ENCODE data around the gene VAPA. TPM values are rescaled to one million over a fixed set of nuclear protein-coding genes. Genes with fewer than 3 reads are reported as not detected.
A peak's percentile ranks its signal among the peaks of the same experiment; 100 is the strongest.
"Not testable (repeated sequence)": the region's sequence is repeated elsewhere in the genome, so short reads cannot be mapped to it uniquely, and the experiment has no call there.

Gene VAPA
- total RNA-seq, 2 experiments from 2014 or later = 125 to 129 TPM

- Mint-ChIP-seq H3K4me1 (peaks cover 22% of the 10 kb centered on the region), H3K27me3 (peaks cover 16% of the 10 kb centered on the region)
- H3K9me3 Mint-ChIP-seq; H3K36me3 Mint-ChIP-seq; H3K27ac Mint-ChIP-seq; H3K4me3 Mint-ChIP-seq; DNase-seq; ATAC-seq (ENCODE audit: low read depth): not testable (repeated sequence)
- POLR2A ChIA-PET = interaction anchor here (0.7 kb wide), 1 partner anchor 206 kb away, joined by 5 read pairs; no protein-coding TSS in a partner anchor
Observed at GRCh38 chr18:9912285-9912684, 1.5 kb upstream of the VAPA start.

GRCh38 chr18:9913151-9913525, 678 bp upstream of the VAPA start:
- POLR2A ChIA-PET = interaction anchor here (1.0 to 2.2 kb wide), 9 partner anchors 9 to 776 kb away, joined by 3 to 12 read pairs (median 3); partner anchors contain the start of gene ANKRD12
- H3K9me3 Mint-ChIP-seq = no peaks in the 10 kb centered on the region

GRCh38 chr18:9914334-9914583, 443 bp downstream of the VAPA start:
- H3K36me3 Mint-ChIP-seq = no peaks in the 10 kb centered on the region

More at GRCh38 chr18:9913151-9913525, 678 bp upstream of the VAPA start:
- no peak for ATAC-seq (ENCODE audit: low read depth)
- Mint-ChIP-seq H3K4me1 (peaks cover 22% of the 10 kb centered on the region), H3K4me3 (peak overlapping the region; percentile 91), H3K27ac (peak overlapping the region; percentile 91), H3K36me3 (no peaks in the 10 kb centered on the region), H3K27me3 (peaks cover 16% of the 10 kb centered on the region)
- no peak for DNase-seq

GRCh38 chr18:9914584-9915290, 921 bp downstream of the VAPA start:
- no peaks in the 10 kb centered on the region for H3K36me3 Mint-ChIP-seq
- H3K9me3 Mint-ChIP-seq = no peaks in the 10 kb centered on the region
- H3K27ac Mint-ChIP-seq = peak overlapping the region; percentile 77
- peaks cover 6% of the 10 kb centered on the region for H3K27me3 Mint-ChIP-seq
- H3K4me1 Mint-ChIP-seq = peaks cover 22% of the 10 kb centered on the region
- DNase-seq = peak; percentile 77
- H3K4me3 Mint-ChIP-seq = peak overlapping the region; percentile 83
- POLR2A ChIA-PET = interaction anchor here (1.0 to 2.2 kb wide), 5 partner anchors 9 to 613 kb away, joined by 3 to 12 read pairs (median 4); partner anchors contain the start of genes NAPG and TWSG1
- ATAC-seq (ENCODE audit: low read depth) = peak; percentile 21

More at GRCh38 chr18:9914334-9914583, 443 bp downstream of the VAPA start:
- peaks cover 22% of the 10 kb centered on the region for H3K4me1 Mint-ChIP-seq
- H3K27ac Mint-ChIP-seq = peak overlapping the region; percentile 57
- peaks cover 11% of the 10 kb centered on the region for H3K27me3 Mint-ChIP-seq
- DNase-seq (no peak), ATAC-seq (ENCODE audit: low read depth) (no peak)
- peak overlapping the region; percentile 91 for H3K4me3 Mint-ChIP-seq
- POLR2A ChIA-PET = interaction anchor here (0.9 to 2.2 kb wide), 5 partner anchors 9 to 1311 kb away, joined by 3 to 12 read pairs (median 8); no protein-coding TSS in a partner anchor
- no peaks in the 10 kb centered on the region for H3K9me3 Mint-ChIP-seq

- Mint-ChIP-seq H3K27me3 (no peaks in the 10 kb centered on the region), H3K27ac (peak overlapping the region; percentile 77), H3K4me3 (peak overlapping the region; percentile 83), H3K9me3 (no peaks in the 10 kb centered on the region), H3K4me1 (peaks cover 22% of the 10 kb centered on the region), H3K36me3 (no peaks in the 10 kb centered on the region)
- POLR2A ChIA-PET = interaction anchor here (1.0 to 2.2 kb wide), 4 partner anchors 8 to 612 kb away, joined by 3 to 12 read pairs (median 4); partner anchors contain the start of genes NAPG and TWSG1
- ATAC-seq (ENCODE audit: low read depth) (no peak), DNase-seq (no peak)
Observed at GRCh38 chr18:9915291-9916076, 1.7 kb downstream of the VAPA start.

- peak overlapping the region; percentile 83 for H3K4me3 Mint-ChIP-seq
- H3K27ac Mint-ChIP-seq = peak overlapping the region; percentile 58
- H3K27me3 Mint-ChIP-seq = no peaks in the 10 kb centered on the region
- H3K36me3 Mint-ChIP-seq = no peaks in the 10 kb centered on the region
- H3K4me1 Mint-ChIP-seq = peaks cover 22% of the 10 kb centered on the region
- no peak for ATAC-seq (ENCODE audit: low read depth)
- DNase-seq = no peak
- POLR2A ChIA-PET = no interaction called here
- H3K9me3 Mint-ChIP-seq = no peaks in the 10 kb centered on the region
Observed at GRCh38 chr18:9916077-9916639, 2.3 kb downstream of the VAPA start.

- no peak for ATAC-seq (ENCODE audit: low read depth)
- peak overlapping the region; percentile 83 for H3K4me3 Mint-ChIP-seq
- H3K9me3 Mint-ChIP-seq = no peaks in the 10 kb centered on the region
- peaks cover 24% of the 10 kb centered on the region for H3K4me1 Mint-ChIP-seq
- no peaks in the 10 kb centered on the region for H3K27me3 Mint-ChIP-seq
- DNase-seq = no peak
- POLR2A ChIA-PET = no interaction called here
- no peak overlapping the region for H3K27ac Mint-ChIP-seq
- peaks cover 2% of the 10 kb centered on the region for H3K36me3 Mint-ChIP-seq
Observed at GRCh38 chr18:9916808-9917207, 3.0 kb downstream of the VAPA start.

- Mint-ChIP-seq H3K27ac (no peak overlapping the region), H3K36me3 (peaks cover 2% of the 10 kb centered on the region), H3K4me3 (no peak overlapping the region), H3K9me3 (no peaks in the 10 kb centered on the region), H3K4me1 (peaks cover 26% of the 10 kb centered on the region), H3K27me3 (no peaks in the 10 kb centered on the region)
- POLR2A ChIA-PET = interaction anchor here (0.6 kb wide), 1 partner anchor 9 kb away, joined by 3 read pairs; no protein-coding TSS in a partner anchor
- ATAC-seq (ENCODE audit: low read depth) (no peak), DNase-seq (no peak)
Observed at GRCh38 chr18:9918016-9918680, 4.3 kb downstream of the VAPA start.

- H3K4me1 Mint-ChIP-seq = peaks cover 30% of the 10 kb centered on the region
- no peaks in the 10 kb centered on the region for H3K9me3 Mint-ChIP-seq
- DNase-seq = no peak
- peaks cover 4% of the 10 kb centered on the region for H3K36me3 Mint-ChIP-seq
- H3K4me3 Mint-ChIP-seq = no peak overlapping the region
- POLR2A ChIA-PET = no interaction called here
- H3K27ac Mint-ChIP-seq = no peak overlapping the region
- ATAC-seq (ENCODE audit: low read depth) = no peak
- no peaks in the 10 kb centered on the region for H3K27me3 Mint-ChIP-seq
Observed at GRCh38 chr18:9919564-9920232, 5.9 kb downstream of the VAPA start.

GRCh38 chr18:9922592-9923311, 8.9 kb downstream of the VAPA start:
- DNase-seq = no peak
- ATAC-seq (ENCODE audit: low read depth) = no peak
- H3K27ac Mint-ChIP-seq = no peak overlapping the region
- POLR2A ChIA-PET = interaction anchor here (2.5 kb wide), 1 partner anchor 8 kb away, joined by 12 read pairs; the partner anchor contains the start of gene VAPA
- H3K4me3 Mint-ChIP-seq = peak overlapping the region; percentile 11
- peaks cover 4% of the 10 kb centered on the region for H3K36me3 Mint-ChIP-seq
- H3K4me1 Mint-ChIP-seq = peaks cover 30% of the 10 kb centered on the region
- H3K27me3 Mint-ChIP-seq = no peaks in the 10 kb centered on the region
- no peaks in the 10 kb centered on the region for H3K9me3 Mint-ChIP-seq

GRCh38 chr18:9924371-9924943, 10.6 kb downstream of the VAPA start:
- POLR2A ChIA-PET = interaction anchor here (2.5 kb wide), 1 partner anchor 10 kb away, joined by 12 read pairs; the partner anchor contains the start of gene VAPA
- no peaks in the 10 kb centered on the region for H3K9me3 Mint-ChIP-seq
- H3K4me3 Mint-ChIP-seq = no peak overlapping the region
- H3K4me1 Mint-ChIP-seq = peaks cover 36% of the 10 kb centered on the region
- no peak for ATAC-seq (ENCODE audit: low read depth)
- DNase-seq = no peak
- peaks cover 4% of the 10 kb centered on the region for H3K36me3 Mint-ChIP-seq
- H3K27ac Mint-ChIP-seq = no peak overlapping the region
- no peaks in the 10 kb centered on the region for H3K27me3 Mint-ChIP-seq

- Mint-ChIP-seq H3K27me3 (no peaks in the 10 kb centered on the region), H3K4me3 (no peak overlapping the region), H3K36me3 (peaks cover 4% of the 10 kb centered on the region), H3K9me3 (no peaks in the 10 kb centered on the region), H3K4me1 (peaks cover 36% of the 10 kb centered on the region), H3K27ac (no peak overlapping the region)
- POLR2A ChIA-PET = interaction anchor here (2.9 kb wide), 1 partner anchor 12 kb away, joined by 11 read pairs; the partner anchor contains the start of gene VAPA
- no peak for ATAC-seq (ENCODE audit: low read depth)
- DNase-seq = no peak
Observed at GRCh38 chr18:9925369-9925768, 11.6 kb downstream of the VAPA start.
